GM19328 (cell line): Measurements from ENCODE around the gene HSD17B2.
"Not testable (repeated sequence)": the region's sequence is repeated elsewhere in the genome, so short reads cannot be mapped to it uniquely, and the experiment has no call there.

Experiments used
- ATAC-seq: cut with Tn5 transposase; IDR thresholded peaks from one replicate; pipeline ENCODE4 v1.9.1; 2021; ENCODE audit warnings: mild to moderate bottlenecking, moderate library complexity; ENCODE audit not compliant: unreplicated experiment

Gene HSD17B2

GRCh38 chr16:82074019-82074558, 39.0 kb downstream of the HSD17B2 start:
- no peak for ATAC-seq

- no peak for ATAC-seq
Observed at GRCh38 chr16:82078125-82078524, 43.1 kb downstream of the HSD17B2 start.

- no peak for ATAC-seq
Observed at GRCh38 chr16:82079892-82080291, 44.8 kb downstream of the HSD17B2 start.

GRCh38 chr16:82081264-82081663, 46.2 kb downstream of the HSD17B2 start:
- ATAC-seq = no peak

- ATAC-seq = no peak
Observed at GRCh38 chr16:82082097-82082496, 47.0 kb downstream of the HSD17B2 start.

- no peak for ATAC-seq
Observed at GRCh38 chr16:82082543-82083244, 47.6 kb downstream of the HSD17B2 start.

GRCh38 chr16:82083710-82084353, 48.8 kb downstream of the HSD17B2 start:
- ATAC-seq = no peak

- ATAC-seq = no peak
Observed at GRCh38 chr16:82085011-82085779, 50.1 kb downstream of the HSD17B2 start.

- ATAC-seq = no peak
Observed at GRCh38 chr16:82088483-82088882, 53.4 kb downstream of the HSD17B2 start.

- no peak for ATAC-seq
Observed at GRCh38 chr16:82091241-82091640, 56.2 kb downstream of the HSD17B2 start.

- no peak for ATAC-seq
Observed at GRCh38 chr16:82092711-82093110, 57.7 kb downstream of the HSD17B2 start.

GRCh38 chr16:82093666-82094300, 58.7 kb downstream of the HSD17B2 start:
- ATAC-seq = no peak

- ATAC-seq = no peak
Observed at GRCh38 chr16:82094942-82095540, 60.0 kb downstream of the HSD17B2 start.

- ATAC-seq = no peak
Observed at GRCh38 chr16:82096641-82097040, 61.6 kb downstream of the HSD17B2 start.

GRCh38 chr16:82105107-82105506, 70.1 kb downstream of the HSD17B2 start:
- no peak for ATAC-seq

GRCh38 chr16:82108100-82108499, 73.0 kb downstream of the HSD17B2 start:
- ATAC-seq = no peak

GRCh38 chr16:82108774-82109173, 73.7 kb downstream of the HSD17B2 start:
- ATAC-seq = no peak

- not testable (repeated sequence) for ATAC-seq
Observed at GRCh38 chr16:82109266-82109665, 74.2 kb downstream of the HSD17B2 start.

GRCh38 chr16:82111944-82112343, 76.9 kb downstream of the HSD17B2 start:
- ATAC-seq = no peak

GRCh38 chr16:82113741-82114140, 78.7 kb downstream of the HSD17B2 start:
- no peak for ATAC-seq

GRCh38 chr16:82116535-82116934, 81.5 kb downstream of the HSD17B2 start:
- no peak for ATAC-seq
